ENCODE results near the gene MOB3C. TPM values are rescaled to one million over a fixed set of nuclear protein-coding genes. Genes with fewer than 3 reads are reported as not detected.
A peak's percentile ranks its signal among the peaks of the same experiment; 100 is the strongest.

The MOB3C gene
- total RNA-seq, 6 experiments from 2014 or later = 2.6 to 6.3 (median 5.7) TPM

DNA sequence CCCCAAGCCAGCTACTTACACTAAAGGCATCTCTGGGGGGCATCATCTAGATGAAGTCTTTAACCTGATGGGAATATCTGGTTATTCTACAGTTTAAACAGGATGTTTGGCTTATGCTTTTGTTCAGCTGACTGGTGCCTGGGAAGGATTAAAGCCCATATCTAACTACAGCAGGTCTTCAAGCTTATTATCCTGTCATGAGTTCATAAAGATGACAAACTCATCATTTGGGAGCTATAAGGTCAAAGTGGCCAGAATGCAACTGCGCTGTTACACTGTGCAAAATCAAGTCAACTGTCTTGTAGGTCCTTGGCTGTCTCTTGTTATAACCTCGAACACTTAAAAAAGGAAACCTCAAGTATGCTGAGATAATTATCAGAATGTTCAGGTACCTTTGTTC is 18.6 kb upstream of the MOB3C start:
- Histone ChIP-seq H3K9me3 (no peaks in the 10 kb centered on the region), H3K27me3 (no peaks in the 10 kb centered on the region), H3K36me3 (peaks cover 0 to 26% (median 17%) of the 10 kb centered on the region in 4 donors), H3K27ac (no peak overlapping the region), H3K4me1 (no peaks in the 10 kb centered on the region), H3K4me3 (no peak overlapping the region)
- no peak for TF ChIP-seq POLR2A (IDR thresholded peaks at IDR 0.05)
- TF ChIP-seq, protein P1, sequence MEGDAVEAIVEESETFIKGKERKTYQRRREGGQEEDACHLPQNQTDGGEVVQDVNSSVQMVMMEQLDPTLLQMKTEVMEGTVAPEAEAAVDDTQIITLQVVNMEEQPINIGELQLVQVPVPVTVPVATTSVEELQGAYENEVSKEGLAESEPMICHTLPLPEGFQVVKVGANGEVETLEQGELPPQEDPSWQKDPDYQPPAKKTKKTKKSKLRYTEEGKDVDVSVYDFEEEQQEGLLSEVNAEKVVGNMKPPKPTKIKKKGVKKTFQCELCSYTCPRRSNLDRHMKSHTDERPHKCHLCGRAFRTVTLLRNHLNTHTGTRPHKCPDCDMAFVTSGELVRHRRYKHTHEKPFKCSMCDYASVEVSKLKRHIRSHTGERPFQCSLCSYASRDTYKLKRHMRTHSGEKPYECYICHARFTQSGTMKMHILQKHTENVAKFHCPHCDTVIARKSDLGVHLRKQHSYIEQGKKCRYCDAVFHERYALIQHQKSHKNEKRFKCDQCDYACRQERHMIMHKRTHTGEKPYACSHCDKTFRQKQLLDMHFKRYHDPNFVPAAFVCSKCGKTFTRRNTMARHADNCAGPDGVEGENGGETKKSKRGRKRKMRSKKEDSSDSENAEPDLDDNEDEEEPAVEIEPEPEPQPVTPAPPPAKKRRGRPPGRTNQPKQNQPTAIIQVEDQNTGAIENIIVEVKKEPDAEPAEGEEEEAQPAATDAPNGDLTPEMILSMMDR (IDR thresholded peaks at IDR 0.05) = no peak
- intact Hi-C loops (cut with DNase I) = no loop called here
- ATAC-seq (no peak), DNase-seq (no peak)
- 100% methylated on average over 2 of the region's 2 CpGs for WGBS (ENCODE audit: insufficient coverage, low coverage, low lambda C conversion rate, missing lambda C conversion rate)

DNA sequence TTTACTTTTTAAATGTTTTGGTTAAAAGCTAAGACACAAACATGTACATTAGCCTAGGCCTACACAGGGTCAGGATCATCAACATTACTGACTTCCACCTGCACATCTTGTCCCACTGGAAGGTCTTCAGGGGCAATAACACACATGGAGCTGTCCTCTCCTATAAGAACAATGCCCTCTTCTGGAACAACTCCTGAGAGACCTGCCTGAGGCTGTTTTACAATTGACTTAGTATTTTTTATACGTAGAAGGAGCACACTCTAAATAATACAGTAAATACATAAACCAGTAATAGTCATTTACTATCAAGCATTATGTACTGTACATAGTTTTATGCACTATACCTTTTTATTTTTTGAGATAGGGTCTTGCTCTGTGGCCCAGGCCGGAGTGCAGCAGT is 14.1 kb upstream of the MOB3C start:
- no peaks in the 10 kb centered on the region for H3K9me3 ChIP-seq
- no peak overlapping the region for H3K4me3 ChIP-seq
- WGBS (ENCODE audit: insufficient coverage, low coverage, low lambda C conversion rate, missing lambda C conversion rate) = 95% methylated on average over 2 of the region's 2 CpGs
- TF ChIP-seq, protein P1 (IDR thresholded peaks at IDR 0.05) = no peak
- TF ChIP-seq POLR2A (IDR thresholded peaks at IDR 0.05) = no peak
- no peaks in the 10 kb centered on the region for H3K4me1 ChIP-seq
- peaks cover 0 to 20% (median 14%) of the 10 kb centered on the region in 4 donors for H3K36me3 ChIP-seq
- ATAC-seq (no peak), DNase-seq (no peak)
- H3K27ac ChIP-seq = no peak overlapping the region
- no peaks in the 10 kb centered on the region for H3K27me3 ChIP-seq
- intact Hi-C loops (cut with DNase I) = no loop called here

DNA sequence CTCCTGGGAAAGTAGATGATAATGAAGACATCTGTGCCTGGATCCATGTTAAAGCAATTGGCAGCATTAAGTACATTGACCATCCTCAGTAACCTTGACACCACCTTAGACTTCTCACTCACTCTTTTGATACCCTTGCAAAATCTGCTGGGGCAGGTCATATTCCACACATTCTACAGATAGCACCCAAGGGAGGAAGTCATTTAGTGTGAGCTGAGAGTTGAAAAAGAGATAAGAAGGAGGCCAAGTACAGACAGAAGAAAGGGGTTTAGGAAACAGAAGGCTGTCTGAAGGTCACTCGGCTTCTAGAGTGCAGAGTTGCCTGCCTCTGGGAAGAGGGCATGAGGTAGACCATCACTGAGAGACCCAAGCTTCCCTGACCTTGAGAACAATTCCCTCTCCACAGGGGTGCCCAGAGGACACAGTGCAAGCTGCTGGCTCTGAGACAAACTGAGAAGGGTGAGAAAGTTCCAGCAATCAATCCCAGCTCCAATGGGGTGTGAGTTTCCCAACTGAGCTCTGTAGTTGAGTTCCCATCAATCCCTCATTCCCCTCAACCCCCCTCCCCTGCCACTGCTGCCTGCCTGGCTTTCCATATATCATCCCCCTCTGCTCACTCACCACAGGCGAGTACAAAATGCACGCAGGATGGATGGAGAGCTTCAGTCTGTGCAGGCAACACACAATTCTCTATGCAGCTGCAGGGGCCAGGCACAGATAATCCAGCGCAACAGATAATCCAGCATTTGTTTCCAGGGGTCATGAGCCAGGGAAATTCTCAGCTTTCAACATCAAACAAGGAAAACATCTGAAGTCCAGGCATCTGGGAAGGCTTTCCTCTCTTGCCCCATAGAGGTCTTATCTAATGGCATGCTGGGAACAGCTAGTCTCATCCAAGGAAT is 7.4 kb upstream of the MOB3C start:
- TF ChIP-seq, protein P1 (IDR thresholded peaks at IDR 0.05) = no peak
- TF ChIP-seq POLR2A (IDR thresholded peaks at IDR 0.05) = no peak
- H3K9me3 ChIP-seq = no peaks in the 10 kb centered on the region
- no peak overlapping the region for H3K4me3 ChIP-seq
- ATAC-seq (no peak), DNase-seq (no peak)
- no peaks in the 10 kb centered on the region for H3K36me3 ChIP-seq
- intact Hi-C loops (cut with DNase I) = loop anchor here in 1 of 2 donors (10.0 kb wide), 1 partner anchor 101 kb away; no protein-coding TSS in a partner anchor
- H3K27me3 ChIP-seq = no peaks in the 10 kb centered on the region
- no peaks in the 10 kb centered on the region for H3K4me1 ChIP-seq
- WGBS (ENCODE audit: insufficient coverage, low coverage, low lambda C conversion rate, missing lambda C conversion rate) = 45% methylated on average over 1 of the region's 4 CpGs
- no peak overlapping the region for H3K27ac ChIP-seq

DNA sequence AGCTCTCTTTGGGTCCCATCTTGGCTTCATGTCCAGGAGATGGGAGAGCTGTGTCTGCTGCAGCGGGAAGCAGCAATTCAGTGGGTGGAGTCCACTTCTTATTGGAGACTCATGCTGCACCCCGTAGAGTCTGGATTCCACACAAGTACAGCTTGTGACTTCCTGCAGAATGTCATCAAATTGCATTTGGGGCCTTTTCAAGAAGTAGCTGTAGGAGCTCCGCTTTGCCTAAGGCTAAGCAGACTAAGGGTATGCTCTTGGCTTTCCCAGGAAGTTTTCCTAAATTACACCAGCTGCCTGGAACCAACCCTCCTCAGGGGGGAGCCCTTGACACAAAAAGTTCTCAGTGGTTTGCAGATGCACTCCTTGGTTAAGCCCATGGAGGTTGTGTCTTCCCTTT is 5.7 kb upstream of the MOB3C start:
- TF ChIP-seq POLR2A (IDR thresholded peaks at IDR 0.05) = no peak
- TF ChIP-seq, protein P1 (IDR thresholded peaks at IDR 0.05) = peak; percentile 38 to 73 (median 58)
- Histone ChIP-seq H3K27me3 (no peaks in the 10 kb centered on the region), H3K36me3 (no peaks in the 10 kb centered on the region), H3K4me3 (no peak overlapping the region), H3K27ac (no peak overlapping the region), H3K4me1 (no peaks in the 10 kb centered on the region), H3K9me3 (no peaks in the 10 kb centered on the region)
- WGBS (ENCODE audit: insufficient coverage, low coverage, low lambda C conversion rate, missing lambda C conversion rate) = 33% methylated on average over 1 of the region's 3 CpGs
- intact Hi-C loops (cut with DNase I) = loop anchor here in 1 of 2 donors (10.0 kb wide), 1 partner anchor 102 kb away; no protein-coding TSS in a partner anchor
- DNase-seq = peak in 1 of 3 donors; percentile 57
- ATAC-seq = peak; percentile 77 to 84 (median 80)
